GM12878 (cell line): ENCODE results near the gene TNFSF9.

Experiments
- CBX5 ChIP-seq: sonication (generic); IDR thresholded peaks from 2 replicates; pipeline ENCODE4 v1.6.1; 2016; ENCODE audit warnings: low read depth, moderate library complexity, mild to moderate bottlenecking, inconsistent platforms
- GABPA ChIP-seq: IDR thresholded peaks from 2 replicates; pipeline ENCODE4 v1.6.1; 2014; ENCODE audit warnings: antibody characterized with exemption, low read depth, mild to moderate bottlenecking, inconsistent platforms

GRCh38 chr19:6568010-6568526, 37.2 kb downstream of the TNFSF9 start:
- TF ChIP-seq CBX5 (no peak), GABPA (no peak)
